Panc1 (cell line): ENCODE measurements around the gene PSME3.

Source experiments
- POLR2AphosphoS5 ChIP-seq: IDR thresholded peaks from 2 replicates; pipeline ENCODE4 v1.6.1; 2012; ENCODE audit warnings: mild to moderate bottlenecking, low read depth, low read length, moderate library complexity
- SIN3A ChIP-seq: IDR thresholded peaks from 2 replicates; pipeline ENCODE4 v1.6.1; 2012; ENCODE audit warnings: low read depth, mild to moderate bottlenecking, low read length, moderate library complexity, borderline replicate concordance; ENCODE audit not compliant: insufficient read depth
- TCF7L2 ChIP-seq: IDR thresholded peaks from 2 replicates; pipeline ENCODE4 v1.6.1; 2011; ENCODE audit warnings: mild to moderate bottlenecking, low read depth, low read length, inconsistent platforms
- TF ChIP-seq, protein P1 (sequence below): fragments of 450-650 bp; IDR thresholded peaks from 2 replicates; pipeline ENCODE4 v1.5.1; 2017; ENCODE audit warnings: mild to moderate bottlenecking
- TF ChIP-seq, protein P2 (sequence below), 2 experiments: IDR thresholded peaks; 2 replicates each; pipeline ENCODE4 v1.6.1; 2011 to 2012; ENCODE audit warnings: low read depth in 2 of 2, control low read depth in 1 of 2, low read length in 1 of 2, mild to moderate bottlenecking in 1 of 2, moderate library complexity in 1 of 2; ENCODE audit not compliant: insufficient read depth in 1 of 2

DNA sequence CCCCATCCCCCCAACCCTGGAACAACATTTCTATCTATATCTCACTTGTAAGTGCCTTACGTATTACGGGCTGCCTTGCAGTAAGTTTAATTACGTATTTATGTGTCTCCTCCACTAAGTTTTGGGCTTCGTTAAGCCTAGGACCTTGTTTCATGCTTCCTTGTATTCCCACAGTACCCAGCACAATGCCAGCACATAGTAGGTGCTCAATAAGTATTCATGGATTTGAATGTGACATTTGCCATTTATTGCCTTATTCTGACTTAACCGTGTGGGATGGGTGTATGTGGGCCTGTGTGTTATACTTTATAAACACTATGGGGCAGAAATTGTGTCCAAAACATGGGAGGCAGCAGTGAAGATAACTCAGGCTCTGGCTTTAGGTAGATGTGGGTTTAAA is 40.7 kb upstream of the PSME3 start:
- TF ChIP-seq, protein P1, sequence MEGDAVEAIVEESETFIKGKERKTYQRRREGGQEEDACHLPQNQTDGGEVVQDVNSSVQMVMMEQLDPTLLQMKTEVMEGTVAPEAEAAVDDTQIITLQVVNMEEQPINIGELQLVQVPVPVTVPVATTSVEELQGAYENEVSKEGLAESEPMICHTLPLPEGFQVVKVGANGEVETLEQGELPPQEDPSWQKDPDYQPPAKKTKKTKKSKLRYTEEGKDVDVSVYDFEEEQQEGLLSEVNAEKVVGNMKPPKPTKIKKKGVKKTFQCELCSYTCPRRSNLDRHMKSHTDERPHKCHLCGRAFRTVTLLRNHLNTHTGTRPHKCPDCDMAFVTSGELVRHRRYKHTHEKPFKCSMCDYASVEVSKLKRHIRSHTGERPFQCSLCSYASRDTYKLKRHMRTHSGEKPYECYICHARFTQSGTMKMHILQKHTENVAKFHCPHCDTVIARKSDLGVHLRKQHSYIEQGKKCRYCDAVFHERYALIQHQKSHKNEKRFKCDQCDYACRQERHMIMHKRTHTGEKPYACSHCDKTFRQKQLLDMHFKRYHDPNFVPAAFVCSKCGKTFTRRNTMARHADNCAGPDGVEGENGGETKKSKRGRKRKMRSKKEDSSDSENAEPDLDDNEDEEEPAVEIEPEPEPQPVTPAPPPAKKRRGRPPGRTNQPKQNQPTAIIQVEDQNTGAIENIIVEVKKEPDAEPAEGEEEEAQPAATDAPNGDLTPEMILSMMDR = no peak
- TF ChIP-seq, protein P2, sequence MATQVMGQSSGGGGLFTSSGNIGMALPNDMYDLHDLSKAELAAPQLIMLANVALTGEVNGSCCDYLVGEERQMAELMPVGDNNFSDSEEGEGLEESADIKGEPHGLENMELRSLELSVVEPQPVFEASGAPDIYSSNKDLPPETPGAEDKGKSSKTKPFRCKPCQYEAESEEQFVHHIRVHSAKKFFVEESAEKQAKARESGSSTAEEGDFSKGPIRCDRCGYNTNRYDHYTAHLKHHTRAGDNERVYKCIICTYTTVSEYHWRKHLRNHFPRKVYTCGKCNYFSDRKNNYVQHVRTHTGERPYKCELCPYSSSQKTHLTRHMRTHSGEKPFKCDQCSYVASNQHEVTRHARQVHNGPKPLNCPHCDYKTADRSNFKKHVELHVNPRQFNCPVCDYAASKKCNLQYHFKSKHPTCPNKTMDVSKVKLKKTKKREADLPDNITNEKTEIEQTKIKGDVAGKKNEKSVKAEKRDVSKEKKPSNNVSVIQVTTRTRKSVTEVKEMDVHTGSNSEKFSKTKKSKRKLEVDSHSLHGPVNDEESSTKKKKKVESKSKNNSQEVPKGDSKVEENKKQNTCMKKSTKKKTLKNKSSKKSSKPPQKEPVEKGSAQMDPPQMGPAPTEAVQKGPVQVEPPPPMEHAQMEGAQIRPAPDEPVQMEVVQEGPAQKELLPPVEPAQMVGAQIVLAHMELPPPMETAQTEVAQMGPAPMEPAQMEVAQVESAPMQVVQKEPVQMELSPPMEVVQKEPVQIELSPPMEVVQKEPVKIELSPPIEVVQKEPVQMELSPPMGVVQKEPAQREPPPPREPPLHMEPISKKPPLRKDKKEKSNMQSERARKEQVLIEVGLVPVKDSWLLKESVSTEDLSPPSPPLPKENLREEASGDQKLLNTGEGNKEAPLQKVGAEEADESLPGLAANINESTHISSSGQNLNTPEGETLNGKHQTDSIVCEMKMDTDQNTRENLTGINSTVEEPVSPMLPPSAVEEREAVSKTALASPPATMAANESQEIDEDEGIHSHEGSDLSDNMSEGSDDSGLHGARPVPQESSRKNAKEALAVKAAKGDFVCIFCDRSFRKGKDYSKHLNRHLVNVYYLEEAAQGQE (IDR thresholded peaks at IDR 0.05; ENCODE audit: insufficient read depth in 1 of 2, low read depth in 2 of 2, low read length in 1 of 2) = no peak
- no peak for TF ChIP-seq POLR2AphosphoS5
- no peak for TF ChIP-seq TCF7L2
- no peak for TF ChIP-seq SIN3A
